DOHH2 (cell line): ENCODE results near the gene ITPR2.

ENCODE experiments used
- EZH2phosphoT487 ChIP-seq: fragments of 200-600 bp; sonication (generic); IDR thresholded peaks from 2 replicates; pipeline ENCODE4 v1.6.1; 2017; ENCODE audit warnings: borderline replicate concordance, mild to moderate bottlenecking, antibody characterized with exemption, low read length, moderate library complexity, mixed read lengths
- TF ChIP-seq, protein P1 (sequence below): fragments of 200-600 bp; sonication (generic); IDR thresholded peaks from one replicate; pipeline ENCODE4 v1.5.1; 2014; ENCODE audit warnings: antibody characterized with exemption, mild to moderate bottlenecking, low read depth, low read length; ENCODE audit not compliant: poor library complexity, severe bottlenecking

- TF ChIP-seq, protein P1, sequence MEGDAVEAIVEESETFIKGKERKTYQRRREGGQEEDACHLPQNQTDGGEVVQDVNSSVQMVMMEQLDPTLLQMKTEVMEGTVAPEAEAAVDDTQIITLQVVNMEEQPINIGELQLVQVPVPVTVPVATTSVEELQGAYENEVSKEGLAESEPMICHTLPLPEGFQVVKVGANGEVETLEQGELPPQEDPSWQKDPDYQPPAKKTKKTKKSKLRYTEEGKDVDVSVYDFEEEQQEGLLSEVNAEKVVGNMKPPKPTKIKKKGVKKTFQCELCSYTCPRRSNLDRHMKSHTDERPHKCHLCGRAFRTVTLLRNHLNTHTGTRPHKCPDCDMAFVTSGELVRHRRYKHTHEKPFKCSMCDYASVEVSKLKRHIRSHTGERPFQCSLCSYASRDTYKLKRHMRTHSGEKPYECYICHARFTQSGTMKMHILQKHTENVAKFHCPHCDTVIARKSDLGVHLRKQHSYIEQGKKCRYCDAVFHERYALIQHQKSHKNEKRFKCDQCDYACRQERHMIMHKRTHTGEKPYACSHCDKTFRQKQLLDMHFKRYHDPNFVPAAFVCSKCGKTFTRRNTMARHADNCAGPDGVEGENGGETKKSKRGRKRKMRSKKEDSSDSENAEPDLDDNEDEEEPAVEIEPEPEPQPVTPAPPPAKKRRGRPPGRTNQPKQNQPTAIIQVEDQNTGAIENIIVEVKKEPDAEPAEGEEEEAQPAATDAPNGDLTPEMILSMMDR, result no peak
- TF ChIP-seq EZH2phosphoT487, result no peak
Measured at GRCh38 chr12:26732005-26732908, 100.7 kb downstream of the ITPR2 start.
